Measurements from ENCODE around the gene ADAMTS17. TPM values are rescaled to one million over a fixed set of nuclear protein-coding genes. Genes with fewer than 3 reads are reported as not detected.

ADAMTS17 gene
- total RNA-seq, 1 experiment from 2014 or later = 1.6 TPM

GRCh38 chr15:100180921-100181320 lies 160.9 kb downstream of the ADAMTS17 start:
- in situ Hi-C loops (cut with HindIII; ENCODE audit: low pct_unique_long_range_greater_than_20kb, low sequenced_read_pairs) = no loop called here
- DNase-seq (ENCODE audit: low read depth, low spot score) (no peak), ATAC-seq (no peak)
- Histone ChIP-seq H3K27ac (ENCODE audit: low read length) (no peak overlapping the region), H3K27me3 (ENCODE audit: control insufficient read depth, insufficient read depth, low read length) (no peaks in the 10 kb centered on the region), H3K9me3 (ENCODE audit: control insufficient read depth, insufficient read depth, low read depth, low read length) (no peaks in the 10 kb centered on the region), H3K4me1 (ENCODE audit: control insufficient read depth, insufficient read depth, low read length) (no peaks in the 10 kb centered on the region), H3K4me3 (ENCODE audit: low read depth in 2 of 2, low read length in 2 of 2) (no peak overlapping the region), H3K36me3 (ENCODE audit: control insufficient read depth, insufficient read depth, low read length) (no peaks in the 10 kb centered on the region)
- no peak for TF ChIP-seq REST (IDR thresholded peaks at IDR 0.05; ENCODE audit: insufficient read depth in 1 of 2, low read depth in 2 of 2, low read length in 1 of 2)
- TF ChIP-seq CTCF (IDR thresholded peaks at IDR 0.05) = no peak
- no peak for TF ChIP-seq SIN3A (IDR thresholded peaks at IDR 0.05; ENCODE audit: borderline replicate concordance, insufficient read depth, low read depth, low read length)
- TF ChIP-seq POLR2AphosphoS5 (IDR thresholded peaks at IDR 0.05; ENCODE audit: low read depth, low read length) = no peak
- no peak for TF ChIP-seq TCF7L2 (IDR thresholded peaks at IDR 0.05; ENCODE audit: low read depth, low read length)
- BruUV-seq (replicated peaks) = no TSS peak
- POLR2A ChIA-PET = no interaction called here
- CTCF ChIA-PET = no interaction called here
- intact Hi-C loops (cut with micrococcal nuclease; ENCODE audit: unreplicated experiment) = no loop called here

GRCh38 chr15:100175406-100176114 lies 166.2 kb downstream of the ADAMTS17 start:
- H3K4me1 ChIP-seq (ENCODE audit: control insufficient read depth, insufficient read depth, low read length) = no peaks in the 10 kb centered on the region
- CTCF ChIA-PET = no interaction called here
- ATAC-seq = no peak

More at GRCh38 chr15:100175406-100176114, 166.2 kb downstream of the ADAMTS17 start:
- Histone ChIP-seq H3K27ac (ENCODE audit: low read length) (no peak overlapping the region), H3K9me3 (ENCODE audit: control insufficient read depth, insufficient read depth, low read depth, low read length) (peaks cover 7% of the 10 kb centered on the region), H3K4me3 (ENCODE audit: low read depth in 2 of 2, low read length in 2 of 2) (no peak overlapping the region), H3K36me3 (ENCODE audit: control insufficient read depth, insufficient read depth, low read length) (no peaks in the 10 kb centered on the region), H3K27me3 (ENCODE audit: control insufficient read depth, insufficient read depth, low read length) (no peaks in the 10 kb centered on the region)
- no TSS peak for BruUV-seq (replicated peaks)
- no peak for DNase-seq (ENCODE audit: low read depth, low spot score)
- no peak for TF ChIP-seq CTCF (IDR thresholded peaks at IDR 0.05)
- no peak for TF ChIP-seq POLR2AphosphoS5 (IDR thresholded peaks at IDR 0.05; ENCODE audit: low read depth, low read length)
- no peak for TF ChIP-seq SIN3A (IDR thresholded peaks at IDR 0.05; ENCODE audit: borderline replicate concordance, insufficient read depth, low read depth, low read length)
- no peak for TF ChIP-seq REST (IDR thresholded peaks at IDR 0.05; ENCODE audit: insufficient read depth in 1 of 2, low read depth in 2 of 2, low read length in 1 of 2)
- TF ChIP-seq TCF7L2 (IDR thresholded peaks at IDR 0.05; ENCODE audit: low read depth, low read length) = no peak
- POLR2A ChIA-PET = no interaction called here
- in situ Hi-C loops (cut with HindIII; ENCODE audit: low pct_unique_long_range_greater_than_20kb, low sequenced_read_pairs) (no loop called here), intact Hi-C loops (cut with micrococcal nuclease; ENCODE audit: unreplicated experiment) (no loop called here)
